BLaER1 treated with 17β-estradiol and CSF1 and Interleukin-3, amounts not matched to agents 10 nM and 100 nM (cell line): ENCODE results near the gene SATB2.

Experiments
- H3K27ac ChIP-seq, 11 experiments: shearing (Covaris generic); formaldehyde crosslinking; 2 replicates each; pipeline ENCODE4 v1.8.1; 2022
- H3K27me3 ChIP-seq, 11 experiments: shearing (Covaris generic); formaldehyde crosslinking; 2 replicates each; pipeline ENCODE4 v1.8.1; 2022
- H3K36me3 ChIP-seq, 11 experiments: shearing (Covaris generic); formaldehyde crosslinking; 2 replicates each; pipeline ENCODE4 v1.8.1; 2022
- H3K4me1 ChIP-seq, 10 experiments: shearing (Covaris generic); formaldehyde crosslinking; 2 replicates each; pipeline ENCODE4 v1.8.1; 2022
- H3K4me2 ChIP-seq, 11 experiments: shearing (Covaris generic); formaldehyde crosslinking; 2 replicates each; pipeline ENCODE4 v1.8.1; 2022
- H3K4me3 ChIP-seq, 10 experiments: shearing (Covaris generic); formaldehyde crosslinking; 2 replicates each; pipeline ENCODE4 v1.8.1; 2022
- H3K9ac ChIP-seq, 11 experiments: shearing (Covaris generic); formaldehyde crosslinking; 2 replicates each; pipeline ENCODE4 v1.8.1; 2022
- H3K9me3 ChIP-seq, 11 experiments: shearing (Covaris generic); formaldehyde crosslinking; replicated peaks in 1 of 11; 2 replicates each; pipeline ENCODE4 v1.8.1; 2022
- H4K20me1 ChIP-seq, 11 experiments: shearing (Covaris generic); formaldehyde crosslinking; 2 replicates each; pipeline ENCODE4 v1.8.1; 2022
- Cebpa-rat ChIP-seq, 11 experiments: shearing (Covaris generic); IDR thresholded peaks; 2 replicates each; pipeline ENCODE4 v1.8.1; 2022

Gene SATB2

DNA sequence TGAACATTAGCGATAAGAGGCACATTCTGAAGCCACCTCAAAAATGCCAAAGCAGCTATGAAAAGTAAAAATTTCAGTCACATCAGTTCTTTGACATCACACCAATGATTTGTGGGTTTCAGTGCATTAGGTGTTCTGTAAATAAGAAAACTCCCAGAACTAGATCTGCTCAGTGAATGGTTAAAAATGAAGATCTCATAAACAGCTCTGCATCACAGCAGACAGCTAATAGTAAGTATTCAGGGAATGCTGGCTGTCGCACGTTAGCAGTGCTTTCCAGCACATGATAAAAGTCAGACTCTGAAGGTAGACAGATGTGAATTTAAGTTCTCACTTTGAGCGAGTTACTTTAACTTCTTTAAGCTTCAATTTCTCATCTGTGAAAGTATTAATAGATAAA is 154.9 kb downstream of the SATB2 start:
- Histone ChIP-seq H3K9me3 (no peaks in the 10 kb centered on the region), H3K27ac (no peak overlapping the region), H4K20me1 (no peaks in the 10 kb centered on the region), H3K9ac (no peak overlapping the region), H3K4me2 (no peak overlapping the region), H3K36me3 (no peaks in the 10 kb centered on the region), H3K4me3 (no peak overlapping the region), H3K27me3 (no peaks in the 10 kb centered on the region), H3K4me1 (no peaks in the 10 kb centered on the region)
- no peak for TF ChIP-seq Cebpa-rat (IDR thresholded peaks at IDR 0.05)

DNA sequence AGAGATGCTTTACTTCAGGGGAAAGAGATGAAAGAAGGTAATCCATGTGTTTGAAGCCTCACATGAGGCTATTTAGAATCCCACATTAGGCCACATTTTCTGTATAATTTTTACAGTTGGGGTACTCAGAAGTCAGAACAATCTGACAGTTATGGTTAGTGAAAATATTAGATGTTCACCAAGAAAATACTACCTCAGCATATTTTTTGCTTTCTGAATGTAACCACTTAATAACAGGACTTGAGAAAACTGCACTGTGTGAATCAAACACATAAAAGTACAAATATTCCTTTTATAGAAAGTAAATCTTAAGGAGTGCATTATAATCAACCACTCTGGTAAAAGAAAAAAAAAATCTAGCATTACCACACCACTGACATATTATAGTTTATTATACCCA is 169.3 kb downstream of the SATB2 start:
- no peak overlapping the region for H3K9ac ChIP-seq
- H3K27ac ChIP-seq, result no peak overlapping the region
- no peaks in the 10 kb centered on the region for H4K20me1 ChIP-seq
- H3K4me2 ChIP-seq, result no peak overlapping the region
- TF ChIP-seq Cebpa-rat (IDR thresholded peaks at IDR 0.05), result no peak
- no peaks in the 10 kb centered on the region for H3K9me3 ChIP-seq
- no peak overlapping the region for H3K4me3 ChIP-seq
- H3K4me1 ChIP-seq, result peaks cover 0 to 7% (median 3%) of the 10 kb centered on the region in 10 experiments; a peak in 9 of 20 replicates
- H3K27me3 ChIP-seq, result no peaks in the 10 kb centered on the region
- H3K36me3 ChIP-seq, result no peaks in the 10 kb centered on the region

DNA sequence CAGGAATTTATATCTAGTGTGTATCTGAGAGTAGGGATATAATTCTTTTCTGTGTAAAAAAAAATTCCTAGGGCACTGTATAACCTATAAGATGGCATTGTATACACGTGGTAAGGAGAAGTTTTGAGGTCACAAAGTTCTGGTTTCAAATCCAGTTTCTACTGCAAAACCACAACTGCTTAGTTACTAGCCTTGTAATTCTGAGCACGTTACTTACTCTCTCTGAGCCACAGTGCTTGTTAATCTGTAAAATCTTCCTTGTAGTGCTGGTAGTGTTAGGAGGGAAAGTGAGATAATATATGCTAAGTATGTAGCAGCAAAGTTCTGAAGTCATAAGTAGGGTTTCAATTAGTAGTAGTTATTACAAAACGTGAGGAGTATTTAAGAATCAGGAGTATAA is 175.4 kb downstream of the SATB2 start:
- no peak for TF ChIP-seq Cebpa-rat (IDR thresholded peaks at IDR 0.05)
- Histone ChIP-seq H3K27me3 (no peaks in the 10 kb centered on the region), H3K9ac (no peak overlapping the region), H3K36me3 (no peaks in the 10 kb centered on the region), H3K9me3 (no peaks in the 10 kb centered on the region; a peak in 2 of 22 replicates), H3K27ac (no peak overlapping the region), H3K4me1 (no peaks in the 10 kb centered on the region), H3K4me2 (no peak overlapping the region), H4K20me1 (no peaks in the 10 kb centered on the region), H3K4me3 (no peak overlapping the region)

DNA sequence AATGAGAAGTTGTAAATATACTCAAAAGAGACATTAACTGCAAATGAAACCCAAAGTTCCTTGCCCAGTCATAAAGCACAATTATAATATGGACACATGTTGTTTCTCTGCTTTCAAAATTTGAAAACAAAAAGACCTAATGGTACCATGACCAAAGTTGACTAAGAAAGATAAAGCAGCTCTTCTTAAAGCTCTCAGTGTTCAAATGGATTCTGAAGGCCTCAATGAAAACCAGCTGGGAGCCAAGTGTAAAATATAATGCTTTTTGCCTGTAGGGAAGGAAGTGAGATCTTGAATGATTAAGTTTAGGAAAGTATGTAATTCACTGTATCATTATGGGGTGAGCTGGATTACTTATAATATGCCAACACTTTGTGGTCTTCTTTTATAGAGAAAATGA is 178.6 kb downstream of the SATB2 start:
- Histone ChIP-seq H3K27me3 (no peaks in the 10 kb centered on the region), H3K4me1 (no peaks in the 10 kb centered on the region), H3K9me3 (no peaks in the 10 kb centered on the region; a peak in 2 of 22 replicates), H4K20me1 (no peaks in the 10 kb centered on the region), H3K4me2 (no peak overlapping the region), H3K9ac (no peak overlapping the region), H3K4me3 (no peak overlapping the region), H3K27ac (no peak overlapping the region), H3K36me3 (no peaks in the 10 kb centered on the region)
- no peak for TF ChIP-seq Cebpa-rat (IDR thresholded peaks at IDR 0.05)

DNA sequence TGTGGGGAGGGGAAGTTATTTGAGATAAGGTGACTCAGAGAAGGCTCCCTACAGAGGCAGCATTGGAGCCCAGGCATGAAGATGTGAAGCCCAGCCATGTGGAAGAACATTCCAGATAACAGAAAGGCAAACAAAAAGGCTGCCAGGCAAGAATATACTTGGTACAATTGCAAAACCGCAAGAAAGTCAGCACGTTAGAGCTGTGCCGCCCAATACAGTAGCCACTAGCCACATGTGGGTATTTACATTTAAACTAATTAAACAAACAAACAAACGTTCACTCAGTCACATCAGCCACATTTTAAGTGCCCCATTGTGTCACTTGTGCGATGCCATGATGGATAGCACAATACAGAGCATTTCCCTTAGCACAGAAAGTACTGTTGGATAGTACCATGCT is 179.6 kb downstream of the SATB2 start:
- H3K27me3 ChIP-seq, result no peaks in the 10 kb centered on the region
- H3K27ac ChIP-seq, result no peak overlapping the region
- TF ChIP-seq Cebpa-rat (IDR thresholded peaks at IDR 0.05), result no peak
- H3K36me3 ChIP-seq, result no peaks in the 10 kb centered on the region
- H3K4me3 ChIP-seq, result no peak overlapping the region
- H3K4me2 ChIP-seq, result no peak overlapping the region
- no peak overlapping the region for H3K9ac ChIP-seq
- no peaks in the 10 kb centered on the region for H3K4me1 ChIP-seq
- H3K9me3 ChIP-seq, result no peaks in the 10 kb centered on the region; a peak in 2 of 22 replicates
- H4K20me1 ChIP-seq, result no peaks in the 10 kb centered on the region

DNA sequence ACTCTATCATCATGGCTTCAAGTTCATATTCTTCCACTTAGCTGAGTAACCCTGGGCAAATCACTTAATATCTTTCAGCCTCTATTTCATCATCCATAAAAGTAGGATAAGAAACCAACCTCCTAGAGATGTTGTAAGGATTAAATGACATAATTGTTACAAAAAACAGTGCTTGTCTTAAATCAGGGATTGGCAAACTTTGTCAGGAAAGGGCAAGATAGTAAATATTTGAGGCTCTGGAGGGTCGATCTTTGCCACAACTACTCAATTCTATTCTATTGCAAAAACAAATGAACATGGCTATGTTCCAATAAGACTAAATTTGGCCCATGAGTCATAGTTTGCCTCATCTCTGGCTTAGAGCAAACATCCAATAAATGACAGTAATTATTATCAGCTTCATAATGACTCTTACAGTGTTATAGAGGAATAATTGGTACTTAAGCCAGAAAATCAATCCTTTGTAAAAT is 184.7 kb downstream of the SATB2 start:
- H3K9ac ChIP-seq, result no peak overlapping the region
- no peaks in the 10 kb centered on the region for H3K36me3 ChIP-seq
- H3K4me3 ChIP-seq, result no peak overlapping the region
- no peaks in the 10 kb centered on the region for H3K9me3 ChIP-seq
- H3K4me1 ChIP-seq, result no peaks in the 10 kb centered on the region
- H4K20me1 ChIP-seq, result no peaks in the 10 kb centered on the region
- H3K27ac ChIP-seq, result no peak overlapping the region
- H3K27me3 ChIP-seq, result no peaks in the 10 kb centered on the region
- no peak for TF ChIP-seq Cebpa-rat (IDR thresholded peaks at IDR 0.05)
- H3K4me2 ChIP-seq, result no peak overlapping the region

DNA sequence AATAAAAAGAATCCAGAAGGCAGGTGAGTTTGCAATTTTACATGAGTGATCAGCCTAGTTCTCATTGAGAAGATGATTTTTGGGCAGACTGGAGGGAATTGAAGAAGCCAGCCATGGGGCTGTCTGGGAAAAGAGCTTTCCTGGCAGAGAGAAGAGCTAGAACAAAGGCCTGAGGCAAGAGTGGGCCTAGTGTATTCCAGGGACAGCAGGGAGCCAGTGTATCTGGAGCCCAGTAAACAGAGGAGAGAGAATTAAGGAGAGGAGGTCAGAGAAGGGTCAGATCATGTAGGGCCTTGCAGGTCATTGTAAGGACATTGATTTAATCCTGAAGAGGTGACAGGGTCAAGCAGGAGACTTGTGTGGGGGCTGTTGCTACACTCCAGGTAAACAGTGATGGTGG is 195.8 kb downstream of the SATB2 start:
- H3K9me3 ChIP-seq, result peaks cover 28 to 45% (median 40%) of the 10 kb centered on the region in 11 experiments
- no peak overlapping the region for H3K27ac ChIP-seq
- no peaks in the 10 kb centered on the region for H3K4me1 ChIP-seq
- no peak overlapping the region for H3K4me3 ChIP-seq
- no peak overlapping the region for H3K4me2 ChIP-seq
- no peaks in the 10 kb centered on the region for H4K20me1 ChIP-seq
- no peaks in the 10 kb centered on the region for H3K36me3 ChIP-seq
- TF ChIP-seq Cebpa-rat (IDR thresholded peaks at IDR 0.05), result no peak
- H3K27me3 ChIP-seq, result no peaks in the 10 kb centered on the region
- no peak overlapping the region for H3K9ac ChIP-seq

DNA sequence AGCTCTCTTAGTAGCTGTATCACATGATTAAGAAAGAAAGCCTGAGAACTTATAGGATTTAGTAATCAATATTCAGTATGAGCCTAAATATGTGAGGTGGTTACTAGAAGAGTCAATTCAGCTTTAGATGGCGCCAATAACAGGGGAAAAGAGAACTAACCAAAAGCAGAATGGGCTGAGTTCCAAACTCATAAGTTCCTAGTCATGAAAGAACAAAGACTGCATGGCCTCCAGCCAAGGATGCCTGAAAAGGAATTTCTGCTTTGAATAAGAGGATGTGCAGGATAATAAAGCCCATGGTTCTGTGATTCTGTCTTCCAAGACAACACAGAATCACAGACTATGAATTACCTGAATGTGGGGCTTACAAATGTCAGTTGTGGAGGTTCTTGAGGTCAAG is 196.5 kb downstream of the SATB2 start:
- H3K4me1 ChIP-seq, result no peaks in the 10 kb centered on the region
- H4K20me1 ChIP-seq, result no peaks in the 10 kb centered on the region
- H3K27ac ChIP-seq, result no peak overlapping the region
- no peak overlapping the region for H3K4me3 ChIP-seq
- H3K4me2 ChIP-seq, result no peak overlapping the region
- H3K9ac ChIP-seq, result no peak overlapping the region
- TF ChIP-seq Cebpa-rat (IDR thresholded peaks at IDR 0.05), result no peak
- H3K27me3 ChIP-seq, result no peaks in the 10 kb centered on the region
- peaks cover 28 to 45% (median 40%) of the 10 kb centered on the region in 11 experiments for H3K9me3 ChIP-seq
- no peaks in the 10 kb centered on the region for H3K36me3 ChIP-seq

DNA sequence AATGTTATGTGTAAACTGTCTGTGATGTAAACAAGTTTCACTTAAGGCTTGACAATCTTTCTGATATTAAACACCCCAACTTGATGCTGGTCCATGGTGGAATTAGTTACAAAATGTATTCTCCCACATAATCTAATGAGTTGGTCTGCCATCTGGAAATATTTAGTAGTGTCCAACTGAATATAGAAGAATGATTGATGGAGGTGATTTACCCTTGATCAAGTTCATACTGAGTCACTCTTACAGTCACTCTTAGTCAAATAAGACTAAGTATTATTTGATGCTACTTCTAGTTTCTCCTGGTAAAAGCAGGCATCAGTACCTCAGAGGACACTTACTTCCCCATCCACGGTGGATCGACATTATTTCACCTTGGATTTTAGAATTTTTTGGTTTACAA is 198.1 kb downstream of the SATB2 start:
- H3K36me3 ChIP-seq, result no peaks in the 10 kb centered on the region
- H3K4me2 ChIP-seq, result no peak overlapping the region
- no peak overlapping the region for H3K27ac ChIP-seq
- no peak for TF ChIP-seq Cebpa-rat (IDR thresholded peaks at IDR 0.05)
- no peak overlapping the region for H3K4me3 ChIP-seq
- H4K20me1 ChIP-seq, result no peaks in the 10 kb centered on the region
- no peaks in the 10 kb centered on the region for H3K4me1 ChIP-seq
- H3K9ac ChIP-seq, result no peak overlapping the region
- no peaks in the 10 kb centered on the region for H3K27me3 ChIP-seq
- peaks cover 28 to 41% (median 36%) of the 10 kb centered on the region in 11 experiments for H3K9me3 ChIP-seq

DNA sequence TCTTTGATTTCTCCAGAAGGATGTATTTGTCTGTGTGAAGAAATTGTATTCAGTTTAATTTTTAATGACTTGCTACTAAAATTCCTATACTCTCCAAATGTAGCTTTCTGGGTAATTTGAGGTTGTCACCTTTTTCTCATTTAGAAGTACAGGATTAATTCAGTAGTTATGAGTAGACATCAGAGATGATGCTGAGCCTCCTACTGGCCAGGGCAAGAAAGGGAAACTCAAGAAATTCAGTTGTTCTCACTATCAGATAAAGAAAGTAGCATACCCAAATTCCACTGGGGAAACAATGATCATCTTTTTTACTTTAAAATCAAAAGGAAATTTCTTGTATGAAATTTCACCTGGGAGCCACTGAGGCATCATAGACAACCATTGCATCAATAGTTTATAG is 199.4 kb downstream of the SATB2 start:
- Histone ChIP-seq H3K27me3 (no peaks in the 10 kb centered on the region), H3K4me3 (no peak overlapping the region), H3K9me3 (peaks cover 16 to 27% (median 22%) of the 10 kb centered on the region in 11 experiments), H3K27ac (no peak overlapping the region), H3K9ac (no peak overlapping the region), H3K36me3 (no peaks in the 10 kb centered on the region), H4K20me1 (no peaks in the 10 kb centered on the region), H3K4me1 (no peaks in the 10 kb centered on the region), H3K4me2 (no peak overlapping the region)
- TF ChIP-seq Cebpa-rat (IDR thresholded peaks at IDR 0.05), result no peak
